GM12878 (cell line): ENCODE data around the gene SLC25A40. TPM values are rescaled to one million over a fixed set of nuclear protein-coding genes. Genes with fewer than 3 reads are reported as not detected.
A peak's percentile ranks its signal among the peaks of the same experiment; 100 is the strongest.
"Not testable (repeated sequence)": the region's sequence is repeated elsewhere in the genome, so short reads cannot be mapped to it uniquely, and the experiment has no call there.

ENCODE experiments used
- ATAC-seq: fragments of 200-7000 bp; cut with Tn5 transposase; 3 replicates; pipeline ENCODE4 v1.9.1; 2020; ENCODE audit warnings: mild to moderate bottlenecking, moderate library complexity
- BruUV-seq: library from RNA; stranded (reverse); fragments of 400-500 nt; replicated peaks from 2 replicates; lab custom pipeline; 2021; lab: Mats Ljungman, UMichigan
- CTCF ChIA-PET: fragments of 300-600 bp; sonication (Branson Sonifier 250); formaldehyde crosslinking; extraction: SDS; loops from one replicate; lab custom pipeline; 2021; ENCODE audit warnings: inconsistent platforms; lab: Yijun Ruan, JAX
- POLR2A ChIA-PET: fragments of 350-600 bp; formaldehyde crosslinking; extraction: SDS; loops from one replicate; lab custom pipeline; 2021; ENCODE audit warnings: inconsistent platforms; lab: Charles Lee
- RAD21 ChIA-PET: fragments of 300-600 bp; sonication (Branson Sonifier 250); formaldehyde crosslinking; loops from one replicate; lab custom pipeline; 2023; ENCODE audit warnings: antibody characterized with exemption; ENCODE audit not compliant: unreplicated experiment; lab: Charles Lee
- SMC1A ChIA-PET: fragments of 300-600 bp; sonication (Branson Sonifier 250); formaldehyde crosslinking; loops from one replicate; lab custom pipeline; 2023; ENCODE audit not compliant: unreplicated experiment, uncharacterized antibody; lab: Charles Lee
- DNase-seq: peaks from one replicate; pipeline ENCODE4 v3.0.0-alpha.2; 2011; ENCODE audit warnings: low read depth, low spot score
- FAIRE-seq: peaks from 3 replicates; lab custom pipeline; 2011; peaks lifted over from hg19 to GRCh38; lab: Jason Lieb, UNC
- H2AFZ ChIP-seq: 2 replicates; pipeline ENCODE4 v1.6.0; 2011; ENCODE audit warnings: low read depth, low read length, control low read depth; ENCODE audit not compliant: control insufficient read depth
- H3K27ac ChIP-seq: 2 replicates; pipeline ENCODE4 v1.5.1; 2011; ENCODE audit warnings: control low read depth; ENCODE audit not compliant: control insufficient read depth, insufficient read depth
- H3K27me3 ChIP-seq, 2 experiments: replicated peaks in 1 of 2; 2 replicates each; pipeline versions ENCODE4 v1.6.0 to v1.6.1; 2011; ENCODE audit warnings: low read length in 1 of 2; ENCODE audit not compliant: control insufficient read depth in 2 of 2, insufficient read depth in 2 of 2
- H3K36me3 ChIP-seq, 2 experiments: 2 replicates each; pipeline ENCODE4 v1.5.1; 2011; ENCODE audit warnings: low read length in 1 of 2; ENCODE audit not compliant: control insufficient read depth in 2 of 2, insufficient read depth in 2 of 2
- H3K4me1 ChIP-seq: 2 replicates; pipeline ENCODE4 v1.6.1; 2011; ENCODE audit warnings: mild to moderate bottlenecking, low read length, moderate library complexity, mixed read lengths; ENCODE audit not compliant: control insufficient read depth, insufficient read depth
- H3K4me2 ChIP-seq: 2 replicates; pipeline ENCODE4 v1.6.0; 2011; ENCODE audit warnings: control low read depth; ENCODE audit not compliant: control insufficient read depth, insufficient read depth
- H3K4me3 ChIP-seq: fragments of 200-600 bp; sonication (generic); 2 replicates; pipeline ENCODE4 v1.5.1; 2016
- H3K79me2 ChIP-seq: 2 replicates; pipeline ENCODE4 v1.6.0; 2011; ENCODE audit warnings: low read length; ENCODE audit not compliant: control insufficient read depth, insufficient read depth
- H3K9ac ChIP-seq: 2 replicates; pipeline ENCODE4 v1.8.0; 2011; ENCODE audit warnings: low read length, control low read depth, mixed read lengths; ENCODE audit not compliant: control insufficient read depth, insufficient read depth
- H3K9me3 ChIP-seq: replicated peaks from 3 replicates; pipeline ENCODE4 v1.5.1; 2011; ENCODE audit warnings: mild to moderate bottlenecking, low read length; ENCODE audit not compliant: control insufficient read depth, insufficient read depth
- H4K20me1 ChIP-seq: 2 replicates; pipeline ENCODE4 v1.6.0; 2011; ENCODE audit not compliant: control insufficient read depth, insufficient read depth
- CBX5 ChIP-seq: sonication (generic); IDR thresholded peaks from 2 replicates; pipeline ENCODE4 v1.6.1; 2016; ENCODE audit warnings: low read depth, moderate library complexity, mild to moderate bottlenecking, inconsistent platforms
- WGBS: methylation state at CpG from one replicate; pipeline ENCODE4 v1.1.6; 2016; ENCODE audit warnings: low lambda C conversion rate; ENCODE audit not compliant: insufficient replicate concordance, insufficient coverage; ENCODE audit errors: missing lambda C conversion rate; 5-methylcytosine and 5-hydroxymethylcytosine counted together
- in situ Hi-C: fragments of 300-500 bp; cut with MboI; formaldehyde crosslinking; loops from 9 replicates; pipeline ENCODE4 v1.14.3; 2018; ENCODE audit warnings: mixed read lengths
- intact Hi-C: fragments of 100-400 bp; cut with micrococcal nuclease; formaldehyde crosslinking; loops from one replicate; pipeline ENCODE4 v1.14.2; 2022; ENCODE audit not compliant: unreplicated experiment
- polyA plus RNA-seq, 11 experiments: library from polyadenylated mRNA; depleted of rRNA in 4 of 11; unstranded in 6 of 11; stranded (reverse) in 5 of 11; fragments of >200 nt; fragmentation: Nextera tagmentation in 4 of 11; fragmentation: Illumina TruSeq in 1 of 11; extraction: Ambion mirVana in 4 of 11; extraction: Trizol in 1 of 11; gene quantifications; 1 replicate in 1 of 11; 2 replicates in 10 of 11; pipeline versions ENCODE4 v1.2.1 to v1.2.3, GENCODE V29; 2011 to 2016; ENCODE audit warnings: inconsistent platforms in 2 of 11, missing spikeins in 2 of 11, low read depth in 1 of 11
- total RNA-seq, 4 experiments: library from RNA; depleted of rRNA in 3 of 4; stranded (reverse); fragments of >200 nt in 3 of 4; fragmentation: Illumina TruSeq in 1 of 4; extraction: Trizol in 1 of 4; gene quantifications; 2 replicates each; pipeline versions ENCODE4 v1.2.1 to v1.2.3, GENCODE V29; 2013 to 2021

The SLC25A40 gene
- total and polyA plus RNA-seq, 10 of the 15 experiments (the other 5 are each of a cell fraction or from before 2014, with no cell fraction given): 15.8 to 60.3 (median 22.2) TPM

- RAD21 ChIA-PET, H2AFZ ChIP-seq, intact Hi-C loops, H3K27ac ChIP-seq, H3K36me3 ChIP-seq, H3K9ac ChIP-seq, H3K27me3 ChIP-seq, DNase-seq, in situ Hi-C loops, H3K4me2 ChIP-seq, ATAC-seq, H3K9me3 ChIP-seq, FAIRE-seq, POLR2A ChIA-PET, BruUV-seq, H3K4me3 ChIP-seq, H3K4me1 ChIP-seq, H3K79me2 ChIP-seq, H4K20me1 ChIP-seq, CTCF ChIA-PET: not testable (repeated sequence)
- SMC1A ChIA-PET: interaction anchor here (1.9 kb wide), 1 partner anchor 9 kb away, joined by 5 read pairs; no protein-coding TSS in a partner anchor
- 92% methylated on average over 1 of the region's 1 CpG for WGBS
Measured at GRCh38 chr7:87828383-87828782, 47.8 kb downstream of the SLC25A40 start.

GRCh38 chr7:87825369-87825768, 50.8 kb downstream of the SLC25A40 start:
- DNase-seq, in situ Hi-C loops, H3K4me2 ChIP-seq, H3K27me3 ChIP-seq, FAIRE-seq, H3K4me1 ChIP-seq, ATAC-seq, H3K4me3 ChIP-seq, H3K36me3 ChIP-seq, RAD21 ChIA-PET, CTCF ChIA-PET, H3K79me2 ChIP-seq, H3K9me3 ChIP-seq, SMC1A ChIA-PET, H3K9ac ChIP-seq, H4K20me1 ChIP-seq, BruUV-seq, H2AFZ ChIP-seq, H3K27ac ChIP-seq, intact Hi-C loops, POLR2A ChIA-PET: not testable (repeated sequence)
- 0 out of 2 replicates have a peak, but pooled peaks have one; percentile 75 for TF ChIP-seq CBX5
- WGBS: 100% methylated on average over 2 of the region's 2 CpGs

- CTCF ChIA-PET, ATAC-seq: not testable (repeated sequence)
- 94% methylated on average over 2 of the region's 4 CpGs for WGBS
Measured at GRCh38 chr7:87822056-87822455, 54.1 kb downstream of the SLC25A40 start.

More at GRCh38 chr7:87822056-87822455, 54.1 kb downstream of the SLC25A40 start:
- H3K9me3 ChIP-seq, RAD21 ChIA-PET, POLR2A ChIA-PET, H3K9ac ChIP-seq, H3K4me2 ChIP-seq, H3K4me1 ChIP-seq, H3K4me3 ChIP-seq, FAIRE-seq, H3K27me3 ChIP-seq, H3K36me3 ChIP-seq, H2AFZ ChIP-seq, H4K20me1 ChIP-seq, BruUV-seq, intact Hi-C loops, H3K27ac ChIP-seq, in situ Hi-C loops, H3K79me2 ChIP-seq, DNase-seq, SMC1A ChIA-PET: not testable (repeated sequence)
